Forelimb muscle (tissue), 1 donor: ENCODE measurements around the gene SLC12A3. TPM values are rescaled to one million over a fixed set of nuclear protein-coding genes. Genes with fewer than 3 reads are reported as not detected.
A peak's percentile ranks its signal among the peaks of the same experiment; 100 is the strongest.

Experiments
- DNase-seq: peaks from one replicate; pipeline ENCODE4 v3.0.0-alpha.2; 2013; ENCODE audit warnings: low read depth
- polyA plus RNA-seq: library from polyadenylated mRNA; unstranded; fragments of 120-200 nt; gene quantifications from one replicate; pipeline ENCODE4 v1.2.1, GENCODE V29; 2013; ENCODE audit not compliant: insufficient read length

SLC12A3 gene
- polyA plus RNA-seq, 1 donor: 0.11 TPM

GRCh38 chr16:56848029-56848936 is 16.7 kb upstream of the SLC12A3 start:
- DNase-seq: no peak

DNA sequence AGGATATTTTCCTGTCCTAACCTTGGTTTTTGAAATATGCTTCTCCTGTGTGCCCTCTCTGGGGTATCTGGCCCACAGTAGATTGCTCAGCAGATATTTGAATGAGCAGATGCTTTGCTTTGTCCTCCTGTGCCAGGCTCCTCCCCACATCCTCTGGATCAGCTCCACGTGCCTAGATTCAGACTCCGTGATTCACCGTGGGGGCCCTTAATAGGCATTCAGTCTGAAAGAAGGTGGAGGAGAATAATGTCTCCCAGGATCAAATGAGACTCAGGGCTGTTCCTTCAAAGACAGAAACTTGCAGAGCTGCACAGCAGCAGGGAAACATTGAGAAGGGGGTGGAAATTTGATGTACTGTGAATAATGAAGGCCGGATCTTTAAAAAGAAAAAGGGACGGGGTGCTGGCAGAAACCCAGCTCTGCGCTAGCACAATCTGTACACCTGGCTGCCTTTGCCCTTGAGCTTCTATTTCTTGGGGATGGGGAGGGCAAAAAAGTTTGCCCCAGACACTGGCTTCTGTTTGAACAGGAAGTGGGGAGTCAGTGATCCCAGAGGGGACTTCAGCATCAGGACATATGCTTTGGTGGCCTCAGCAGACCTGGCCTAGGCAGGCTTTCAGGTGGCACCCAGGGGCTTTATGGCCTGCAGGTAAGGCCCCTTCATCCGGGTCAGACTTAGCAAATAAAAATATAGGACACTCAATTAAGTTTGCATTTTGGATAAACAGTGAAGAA is 15.9 kb upstream of the SLC12A3 start:
- no peak for DNase-seq

- DNase-seq: no peak
Observed at GRCh38 chr16:56849690-56850680, 15.0 kb upstream of the SLC12A3 start.

- no peak for DNase-seq
Observed at GRCh38 chr16:56851671-56852400, 13.2 kb upstream of the SLC12A3 start.

GRCh38 chr16:56852401-56852730 is 12.6 kb upstream of the SLC12A3 start:
- no peak for DNase-seq

- DNase-seq: no peak
Observed at GRCh38 chr16:56852968-56853367, 12.0 kb upstream of the SLC12A3 start.

DNA sequence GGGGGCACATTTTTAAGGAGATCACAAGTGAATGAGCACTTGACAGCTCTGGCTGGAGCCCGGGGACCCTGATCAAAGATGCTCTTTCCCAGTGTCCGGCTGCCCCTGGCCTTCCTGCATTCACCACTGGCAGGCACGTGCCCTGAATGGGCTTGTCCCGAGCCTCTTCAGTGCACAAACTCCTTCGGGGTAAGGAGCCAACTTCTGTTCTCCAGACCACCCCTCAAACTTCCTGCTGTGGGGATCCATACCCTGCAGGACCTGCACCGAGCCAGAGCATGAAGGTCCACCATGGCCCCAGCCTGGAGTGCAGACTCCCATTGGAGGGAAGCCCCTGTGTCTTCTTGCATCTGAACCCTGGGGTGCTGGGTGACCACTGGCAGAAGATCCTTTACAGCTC is 9.8 kb upstream of the SLC12A3 start:
- no peak for DNase-seq

GRCh38 chr16:56855946-56856345 is 9.1 kb upstream of the SLC12A3 start:
- DNase-seq: no peak

- DNase-seq: no peak
Observed at GRCh38 chr16:56856876-56857447, 8.0 kb upstream of the SLC12A3 start.

- no peak for DNase-seq
Observed at GRCh38 chr16:56858374-56858773, 6.6 kb upstream of the SLC12A3 start.

DNA sequence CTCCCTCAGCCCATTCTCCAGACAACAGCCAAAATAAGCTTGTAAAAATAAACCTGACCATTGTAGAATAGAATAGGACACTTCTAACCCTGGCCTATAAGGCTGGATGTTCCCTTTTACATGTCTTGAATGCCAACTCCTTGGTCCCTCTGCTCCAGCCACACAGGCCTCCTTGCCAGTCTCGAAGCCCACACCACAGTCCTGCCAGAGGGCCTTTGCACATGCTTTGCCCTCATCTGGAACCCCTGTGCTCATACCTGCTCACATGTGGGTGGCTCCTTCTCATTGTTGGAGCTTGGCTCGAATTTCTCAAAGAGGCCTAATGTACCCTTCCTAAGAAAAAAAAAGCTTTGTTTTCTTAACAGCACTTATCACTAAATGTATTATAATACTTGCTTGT is 5.4 kb upstream of the SLC12A3 start:
- no peak for DNase-seq

DNA sequence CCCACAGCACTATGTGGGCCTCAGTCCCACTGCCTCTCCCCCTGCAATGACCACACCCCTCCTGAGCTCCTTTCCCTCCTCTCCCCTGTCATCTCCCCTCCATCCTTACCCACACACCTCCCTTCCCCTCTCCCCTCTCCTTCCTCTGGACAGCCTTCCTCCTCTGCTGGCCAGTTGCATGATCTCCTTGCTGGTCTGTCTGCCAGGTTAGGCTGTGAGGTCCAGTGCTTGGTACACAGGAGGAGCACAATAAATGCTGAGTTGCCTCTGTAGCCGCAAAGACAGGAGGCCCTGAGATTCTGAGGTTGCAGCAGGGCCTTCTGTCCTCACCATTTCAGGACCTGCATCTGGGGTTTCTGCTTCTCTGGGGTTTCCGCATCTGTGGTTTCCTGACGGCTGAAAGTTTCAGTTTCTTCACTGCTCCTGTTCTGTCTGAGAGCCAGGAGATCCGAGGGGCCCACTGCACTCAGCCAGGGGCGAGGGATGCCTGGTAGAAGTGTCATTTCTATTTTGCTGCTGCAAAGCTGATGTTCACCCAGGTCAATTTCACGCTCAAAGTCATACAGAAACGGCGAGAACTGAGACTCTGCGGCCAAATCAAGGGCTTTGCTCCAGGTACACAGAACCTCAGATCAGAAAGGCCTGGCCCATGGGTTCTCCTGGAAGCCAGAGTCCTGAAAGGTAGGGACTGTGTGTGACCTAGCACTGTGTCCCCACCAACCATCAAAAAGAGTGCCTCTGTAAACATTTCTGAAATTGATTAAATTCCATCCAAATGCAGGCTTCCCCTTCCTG is 4.6 kb upstream of the SLC12A3 start:
- no peak for DNase-seq

- DNase-seq: no peak
Observed at GRCh38 chr16:56861092-56861610, 3.9 kb upstream of the SLC12A3 start.

- DNase-seq: no peak
Observed at GRCh38 chr16:56861756-56862155, 3.3 kb upstream of the SLC12A3 start.

GRCh38 chr16:56862776-56863175 is 2.2 kb upstream of the SLC12A3 start:
- no peak for DNase-seq

- DNase-seq: no peak
Observed at GRCh38 chr16:56865394-56866062, 521 bp downstream of the SLC12A3 start.

- peak; percentile 45 for DNase-seq
Observed at GRCh38 chr16:56866955-56867830, 2.2 kb downstream of the SLC12A3 start.

GRCh38 chr16:56868175-56868574 is 3.2 kb downstream of the SLC12A3 start:
- DNase-seq: no peak
